Measurements from ENCODE around the gene TNIP2.
"Not testable (repeated sequence)": the region's sequence is repeated elsewhere in the genome, so short reads cannot be mapped to it uniquely, and the experiment has no call there.

Gene TNIP2

GRCh38 chr4:2743518-2744445 is 12.4 kb downstream of the TNIP2 start:
- no peak for DNase-seq (ENCODE audit: low read depth)

DNA sequence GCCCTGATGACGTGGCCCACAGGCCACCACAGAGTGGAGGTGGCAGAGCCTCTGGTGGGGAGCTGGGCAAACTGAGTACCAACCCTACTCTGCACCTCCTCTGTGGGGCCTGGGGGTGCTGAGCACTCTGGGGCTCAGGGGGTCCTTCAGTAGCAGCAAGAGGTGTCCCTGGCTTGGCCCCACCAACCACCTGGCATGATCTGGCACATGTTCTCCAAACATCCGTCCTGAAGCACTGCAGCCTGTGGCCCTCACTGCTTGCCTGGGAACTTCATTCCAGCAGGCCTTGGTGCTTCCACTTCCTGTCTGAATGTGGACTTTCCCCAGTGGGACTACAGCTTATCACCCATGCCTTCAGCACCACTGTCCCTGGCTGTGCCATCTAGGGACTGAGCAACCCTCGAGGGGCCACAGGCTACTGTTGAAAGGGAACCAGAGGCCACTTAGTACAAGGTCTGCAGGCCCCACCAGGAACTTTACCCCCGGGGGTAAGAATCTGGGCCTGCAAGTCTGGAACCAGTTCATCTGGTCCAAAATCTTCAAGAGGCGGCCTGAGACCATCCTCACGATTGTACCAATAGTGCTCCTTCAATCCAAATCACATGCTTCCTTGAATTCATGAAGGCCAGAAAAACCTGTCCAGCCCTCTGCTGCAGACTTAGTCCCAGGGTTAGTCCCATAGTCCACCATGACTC is 13.2 kb downstream of the TNIP2 start:
- DNase-seq (ENCODE audit: low read depth) = no peak

- no peak for DNase-seq (ENCODE audit: low read depth)
Measured at GRCh38 chr4:2742081-2742822, 13.9 kb downstream of the TNIP2 start.

DNA sequence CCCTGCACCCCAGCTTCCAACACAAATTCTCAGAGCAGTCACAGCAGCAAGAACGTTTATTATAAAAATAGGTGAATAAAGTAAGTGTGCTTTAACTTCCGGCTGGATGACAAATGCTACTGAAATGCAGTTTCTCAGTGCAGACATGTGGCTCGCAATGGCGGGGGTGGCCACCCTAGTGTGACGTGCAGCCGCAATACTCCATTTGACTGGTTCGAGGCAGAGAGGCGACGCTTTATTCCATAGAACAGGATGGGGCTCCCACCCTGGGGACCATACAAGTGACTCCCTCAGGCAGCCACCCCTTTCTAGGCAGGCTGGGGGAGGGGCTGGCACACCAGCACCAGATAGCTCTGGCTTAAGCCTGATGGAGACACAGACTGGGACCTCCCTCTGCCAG is 14.5 kb downstream of the TNIP2 start:
- no peak for DNase-seq (ENCODE audit: low read depth)

GRCh38 chr4:2738296-2738695 is 17.8 kb downstream of the TNIP2 start:
- not testable (repeated sequence) for DNase-seq (ENCODE audit: low read depth)

DNA sequence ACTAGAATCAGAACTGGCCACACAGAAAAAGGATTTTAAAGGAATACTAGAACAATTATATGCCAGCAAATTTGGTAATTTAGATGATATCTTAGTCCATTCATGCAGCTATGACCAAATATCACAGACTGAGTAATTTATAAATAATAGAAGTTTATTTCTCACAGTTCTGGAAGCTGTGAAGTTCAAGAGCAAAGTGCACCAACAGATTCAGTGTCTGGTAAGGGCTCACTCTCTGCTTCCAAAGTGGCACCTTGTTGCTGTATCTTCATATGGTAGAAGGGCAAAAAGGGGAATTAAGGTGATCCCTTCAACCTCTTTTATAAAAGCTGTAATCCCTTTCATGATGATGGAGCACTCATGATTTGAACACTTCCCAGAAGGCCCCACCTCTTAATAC is 20.3 kb downstream of the TNIP2 start:
- DNase-seq (ENCODE audit: low read depth) = no peak

- no peak for DNase-seq (ENCODE audit: low read depth)
Measured at GRCh38 chr4:2734612-2735011, 21.5 kb downstream of the TNIP2 start.

- DNase-seq (ENCODE audit: low read depth) = no peak
Measured at GRCh38 chr4:2733844-2734574, 22.1 kb downstream of the TNIP2 start.

- no peak for DNase-seq (ENCODE audit: low read depth)
Measured at GRCh38 chr4:2733001-2733843, 22.9 kb downstream of the TNIP2 start.

GRCh38 chr4:2732526-2732925 is 23.6 kb downstream of the TNIP2 start:
- no peak for DNase-seq (ENCODE audit: low read depth)

GRCh38 chr4:2731907-2732317 is 24.2 kb downstream of the TNIP2 start:
- no peak for DNase-seq (ENCODE audit: low read depth)

DNA sequence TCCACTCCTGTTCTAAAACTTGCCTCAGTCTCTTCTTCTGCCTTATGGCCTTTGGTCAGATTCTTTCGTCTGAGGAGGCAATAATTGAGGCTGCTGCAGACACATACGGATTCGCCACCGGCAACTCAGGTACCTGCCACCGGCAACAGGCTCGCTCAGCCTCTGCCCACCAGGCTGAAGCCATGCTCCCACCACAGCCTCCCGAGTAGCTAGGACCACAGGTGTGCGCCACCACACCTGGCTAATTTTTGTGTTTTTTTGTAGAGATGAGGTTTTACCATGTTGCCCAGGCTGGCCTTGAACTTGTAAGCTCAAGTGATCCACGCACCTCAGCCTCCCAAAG is 26.6 kb downstream of the TNIP2 start:
- DNase-seq (ENCODE audit: low read depth) = no peak

GRCh38 chr4:2728806-2729532 is 27.2 kb downstream of the TNIP2 start:
- DNase-seq (ENCODE audit: low read depth) = no peak

- no peak for DNase-seq (ENCODE audit: low read depth)
Measured at GRCh38 chr4:2728221-2728620, 27.9 kb downstream of the TNIP2 start.

DNA sequence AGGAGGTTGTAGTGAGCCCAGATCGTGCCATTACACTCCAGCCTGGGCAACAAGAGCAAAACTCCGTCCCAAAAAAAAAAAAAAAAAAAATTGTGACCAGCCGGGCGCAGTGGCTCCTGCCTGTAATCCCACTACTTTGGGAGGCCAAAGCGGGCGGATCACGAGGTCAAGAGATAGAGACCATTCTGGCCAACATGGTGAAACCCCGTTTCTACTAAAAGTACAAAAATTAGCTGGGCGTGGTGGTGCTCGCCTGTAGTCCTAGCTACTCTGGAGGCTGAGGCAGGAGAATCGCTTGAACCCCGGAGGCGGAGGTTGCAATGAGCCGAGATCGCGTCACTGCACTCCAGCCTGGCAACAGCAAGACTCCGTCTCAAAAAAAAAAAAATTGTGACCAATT is 29.3 kb downstream of the TNIP2 start:
- not testable (repeated sequence) for DNase-seq (ENCODE audit: low read depth)

- no peak for DNase-seq (ENCODE audit: low read depth)
Measured at GRCh38 chr4:2725380-2725779, 30.8 kb downstream of the TNIP2 start.

DNA sequence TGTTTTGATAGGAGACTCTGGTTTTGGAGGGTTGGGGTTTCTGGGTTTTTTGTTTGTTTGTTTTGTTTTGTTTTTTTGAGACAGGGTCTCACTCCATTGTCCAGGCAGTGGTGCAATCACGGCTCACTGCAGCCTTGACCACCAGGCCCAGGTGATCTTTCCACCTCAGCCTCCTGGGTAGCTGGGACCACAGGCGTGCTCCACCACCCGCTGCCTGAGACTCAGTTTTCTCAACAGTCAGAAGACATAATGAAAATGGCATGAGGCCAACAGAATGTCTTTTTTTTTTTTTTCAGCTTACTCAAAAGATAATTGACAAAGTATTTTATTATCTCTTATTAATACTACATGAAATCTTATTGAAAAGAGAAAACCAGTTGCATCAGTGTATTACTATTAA is 32.4 kb downstream of the TNIP2 start:
- DNase-seq (ENCODE audit: low read depth) = no peak

DNA sequence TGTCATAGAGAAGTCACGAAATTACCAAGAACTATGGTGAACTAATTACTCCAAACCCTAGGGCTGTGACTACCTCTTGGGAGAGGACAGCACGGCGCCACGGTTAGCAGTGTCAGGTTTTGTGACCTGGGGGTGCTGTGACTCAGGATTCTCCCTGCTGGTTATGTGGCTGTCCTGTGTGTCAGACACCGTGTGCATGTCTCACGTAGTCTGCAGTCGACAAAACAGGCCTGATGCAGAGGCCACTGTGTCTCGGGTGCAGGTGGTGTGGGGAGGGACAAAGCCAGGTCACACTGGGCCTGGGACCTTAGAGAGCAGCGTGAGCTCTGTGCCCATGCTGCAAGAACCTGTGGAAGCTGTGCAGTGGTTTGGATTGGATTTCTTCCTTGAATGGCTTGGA is 34.1 kb downstream of the TNIP2 start:
- DNase-seq (ENCODE audit: low read depth) = no peak

- DNase-seq (ENCODE audit: low read depth) = no peak
Measured at GRCh38 chr4:2721586-2721985, 34.5 kb downstream of the TNIP2 start.

DNA sequence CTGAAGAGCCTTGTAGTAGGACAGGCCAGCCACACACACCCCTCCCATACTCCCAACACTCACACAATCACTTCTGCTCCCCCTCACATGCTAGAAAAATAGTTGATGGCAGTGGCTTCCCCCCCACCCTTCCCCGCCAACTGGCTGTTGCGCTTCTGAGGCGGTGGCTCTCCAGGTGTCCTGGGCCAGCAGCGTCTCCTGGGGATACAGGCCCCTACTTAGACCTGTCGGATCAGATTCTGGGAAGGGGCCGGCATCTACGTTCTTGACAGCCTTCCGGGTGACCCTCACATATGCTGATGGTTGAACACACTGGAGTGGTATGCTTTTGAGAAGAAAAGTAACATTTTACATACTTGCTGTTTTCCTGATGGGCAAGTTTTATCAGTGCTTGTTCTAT is 39.9 kb downstream of the TNIP2 start:
- DNase-seq (ENCODE audit: low read depth) = no peak

GRCh38 chr4:2715426-2715825 is 40.7 kb downstream of the TNIP2 start:
- no peak for DNase-seq (ENCODE audit: low read depth)

All from HS-5 (cell line).